ENCODE results near the gene ANKRD40CL.

GRCh38 chr17:50802609-50803571 is 35.6 kb upstream of the ANKRD40CL start:
- no peak for TF ChIP-seq CTCF (IDR thresholded peaks at IDR 0.05; ENCODE audit: low read length)
- TF ChIP-seq EZH2 (optimal IDR thresholded peaks at IDR 0.05; ENCODE audit: low read depth, low read length), result no peak
